HL-60 (cell line): ENCODE results near the gene IFI27L1.

Experiments
- SPI1 ChIP-seq: IDR thresholded peaks from 2 replicates; pipeline ENCODE4 v1.6.1; 2012; ENCODE audit warnings: low read depth, mild to moderate bottlenecking, borderline replicate concordance
- TF ChIP-seq, protein P1 (sequence below): IDR thresholded peaks from one replicate; pipeline ENCODE4 v1.5.1; 2011; ENCODE audit warnings: low read length, control low read depth, inconsistent platforms; ENCODE audit not compliant: insufficient read depth
- TF ChIP-seq, protein P2 (sequence below): IDR thresholded peaks from 2 replicates; pipeline ENCODE4 v1.6.1; 2012; ENCODE audit warnings: low read depth; ENCODE audit not compliant: insufficient replicate concordance

DNA sequence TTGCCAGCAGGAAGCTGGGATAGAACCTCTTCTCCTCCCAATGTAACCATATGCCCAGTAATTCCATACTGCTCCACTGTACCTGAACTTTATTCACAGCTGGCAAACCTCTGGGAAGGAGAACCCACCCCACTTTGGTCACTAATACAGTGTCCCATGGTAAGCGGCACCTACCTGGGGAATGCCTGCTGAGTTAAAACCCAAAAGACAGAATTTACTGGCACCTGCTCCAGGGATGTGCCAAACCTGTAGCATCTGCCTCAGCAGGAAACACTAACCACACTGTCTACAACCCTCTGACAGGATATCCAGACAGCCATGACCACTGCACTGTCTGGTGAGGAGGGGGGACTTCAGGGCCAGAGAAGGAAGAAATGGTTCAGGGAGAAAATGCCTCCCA is 26.7 kb upstream of the IFI27L1 start:
- TF ChIP-seq, protein P1, sequence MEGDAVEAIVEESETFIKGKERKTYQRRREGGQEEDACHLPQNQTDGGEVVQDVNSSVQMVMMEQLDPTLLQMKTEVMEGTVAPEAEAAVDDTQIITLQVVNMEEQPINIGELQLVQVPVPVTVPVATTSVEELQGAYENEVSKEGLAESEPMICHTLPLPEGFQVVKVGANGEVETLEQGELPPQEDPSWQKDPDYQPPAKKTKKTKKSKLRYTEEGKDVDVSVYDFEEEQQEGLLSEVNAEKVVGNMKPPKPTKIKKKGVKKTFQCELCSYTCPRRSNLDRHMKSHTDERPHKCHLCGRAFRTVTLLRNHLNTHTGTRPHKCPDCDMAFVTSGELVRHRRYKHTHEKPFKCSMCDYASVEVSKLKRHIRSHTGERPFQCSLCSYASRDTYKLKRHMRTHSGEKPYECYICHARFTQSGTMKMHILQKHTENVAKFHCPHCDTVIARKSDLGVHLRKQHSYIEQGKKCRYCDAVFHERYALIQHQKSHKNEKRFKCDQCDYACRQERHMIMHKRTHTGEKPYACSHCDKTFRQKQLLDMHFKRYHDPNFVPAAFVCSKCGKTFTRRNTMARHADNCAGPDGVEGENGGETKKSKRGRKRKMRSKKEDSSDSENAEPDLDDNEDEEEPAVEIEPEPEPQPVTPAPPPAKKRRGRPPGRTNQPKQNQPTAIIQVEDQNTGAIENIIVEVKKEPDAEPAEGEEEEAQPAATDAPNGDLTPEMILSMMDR = no peak
- TF ChIP-seq, protein P2, sequence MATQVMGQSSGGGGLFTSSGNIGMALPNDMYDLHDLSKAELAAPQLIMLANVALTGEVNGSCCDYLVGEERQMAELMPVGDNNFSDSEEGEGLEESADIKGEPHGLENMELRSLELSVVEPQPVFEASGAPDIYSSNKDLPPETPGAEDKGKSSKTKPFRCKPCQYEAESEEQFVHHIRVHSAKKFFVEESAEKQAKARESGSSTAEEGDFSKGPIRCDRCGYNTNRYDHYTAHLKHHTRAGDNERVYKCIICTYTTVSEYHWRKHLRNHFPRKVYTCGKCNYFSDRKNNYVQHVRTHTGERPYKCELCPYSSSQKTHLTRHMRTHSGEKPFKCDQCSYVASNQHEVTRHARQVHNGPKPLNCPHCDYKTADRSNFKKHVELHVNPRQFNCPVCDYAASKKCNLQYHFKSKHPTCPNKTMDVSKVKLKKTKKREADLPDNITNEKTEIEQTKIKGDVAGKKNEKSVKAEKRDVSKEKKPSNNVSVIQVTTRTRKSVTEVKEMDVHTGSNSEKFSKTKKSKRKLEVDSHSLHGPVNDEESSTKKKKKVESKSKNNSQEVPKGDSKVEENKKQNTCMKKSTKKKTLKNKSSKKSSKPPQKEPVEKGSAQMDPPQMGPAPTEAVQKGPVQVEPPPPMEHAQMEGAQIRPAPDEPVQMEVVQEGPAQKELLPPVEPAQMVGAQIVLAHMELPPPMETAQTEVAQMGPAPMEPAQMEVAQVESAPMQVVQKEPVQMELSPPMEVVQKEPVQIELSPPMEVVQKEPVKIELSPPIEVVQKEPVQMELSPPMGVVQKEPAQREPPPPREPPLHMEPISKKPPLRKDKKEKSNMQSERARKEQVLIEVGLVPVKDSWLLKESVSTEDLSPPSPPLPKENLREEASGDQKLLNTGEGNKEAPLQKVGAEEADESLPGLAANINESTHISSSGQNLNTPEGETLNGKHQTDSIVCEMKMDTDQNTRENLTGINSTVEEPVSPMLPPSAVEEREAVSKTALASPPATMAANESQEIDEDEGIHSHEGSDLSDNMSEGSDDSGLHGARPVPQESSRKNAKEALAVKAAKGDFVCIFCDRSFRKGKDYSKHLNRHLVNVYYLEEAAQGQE = no peak
- TF ChIP-seq SPI1 = no peak
